ENCODE results near the gene CFP. TPM values are rescaled to one million over a fixed set of nuclear protein-coding genes. Genes with fewer than 3 reads are reported as not detected.
A peak's percentile ranks its signal among the peaks of the same experiment; 100 is the strongest.

The CFP gene
- total RNA-seq, 1 experiment from 2014 or later, result 2.0 TPM

- no peak for TF ChIP-seq IRF1 (CRISPR knock-in tag; IDR thresholded peaks at IDR 0.05)
- no peak for TF ChIP-seq USF1 (CRISPR knock-in tag; IDR thresholded peaks at IDR 0.05)
These were observed 43.5 kb downstream of the CFP start (continued) for GRCh38 chrX:47586043-47586787.

GRCh38 chrX:47585273-47585672 is 44.5 kb downstream of the CFP start:
- POLR2A ChIA-PET, result no interaction called here
- peak; percentile 45 for ATAC-seq
- H3K9me3 Mint-ChIP-seq, result no peaks in the 10 kb centered on the region
- H3K36me3 Mint-ChIP-seq, result no peaks in the 10 kb centered on the region
- DNase-seq (ENCODE audit: low spot score), result peak; percentile 44
- H3K4me1 Mint-ChIP-seq, result peaks cover 26% of the 10 kb centered on the region
- CTCF ChIA-PET, result interaction anchor here (0.8 to 1.5 kb wide), 5 partner anchors 11 to 62 kb away, joined by 3 to 4 read pairs (median 3); no protein-coding TSS in a partner anchor
- H3K4me3 Mint-ChIP-seq, result no peak overlapping the region
- no peaks in the 10 kb centered on the region; the same call in 1 of the 2 replicates for H3K27me3 Mint-ChIP-seq (ENCODE audit: low read depth)
- TF ChIP-seq ERG (CRISPR knock-in tag; IDR thresholded peaks at IDR 0.05), result no peak
- no peak for TF ChIP-seq CREB1 (CRISPR knock-in tag; IDR thresholded peaks at IDR 0.05)
- TF ChIP-seq ARID4B (CRISPR knock-in tag; IDR thresholded peaks at IDR 0.05; ENCODE audit: borderline replicate concordance), result no peak
- no peak for TF ChIP-seq EMX1 (CRISPR knock-in tag; IDR thresholded peaks at IDR 0.05)
- no peak for TF ChIP-seq TEAD4 (CRISPR knock-in tag; IDR thresholded peaks at IDR 0.05)
- no peak for TF ChIP-seq E2F1 (CRISPR knock-in tag; IDR thresholded peaks at IDR 0.05)
- no peak for TF ChIP-seq ELF4 (CRISPR knock-in tag; IDR thresholded peaks at IDR 0.05; ENCODE audit: low read depth)
- TF ChIP-seq PRRX2 (CRISPR knock-in tag; IDR thresholded peaks at IDR 0.05), result no peak
- no peak for TF ChIP-seq NFATC4 (CRISPR knock-in tag; IDR thresholded peaks at IDR 0.05)
- TF ChIP-seq CBFB (CRISPR knock-in tag; IDR thresholded peaks at IDR 0.05; ENCODE audit: low read depth), result no peak
- TF ChIP-seq NR1H2 (CRISPR knock-in tag; IDR thresholded peaks at IDR 0.05), result no peak
- no peak for TF ChIP-seq MYBL2 (CRISPR knock-in tag; IDR thresholded peaks at IDR 0.05)
- TF ChIP-seq SMAD3 (CRISPR knock-in tag; IDR thresholded peaks at IDR 0.05; ENCODE audit: borderline replicate concordance), result no peak
- no peak for TF ChIP-seq IRF1 (CRISPR knock-in tag; IDR thresholded peaks at IDR 0.05)
- TF ChIP-seq E2F5 (CRISPR knock-in tag; IDR thresholded peaks at IDR 0.05), result no peak
- TF ChIP-seq ATF1 (CRISPR knock-in tag; IDR thresholded peaks at IDR 0.05), result no peak
- no peak for TF ChIP-seq CTCF (IDR thresholded peaks at IDR 0.05)
- TF ChIP-seq FOXP1 (CRISPR knock-in tag; IDR thresholded peaks at IDR 0.05; ENCODE audit: borderline replicate concordance), result no peak
- no peak for TF ChIP-seq ZNF416 (CRISPR knock-in tag; IDR thresholded peaks at IDR 0.05)
- TF ChIP-seq KAT7 (CRISPR knock-in tag; IDR thresholded peaks at IDR 0.05; ENCODE audit: borderline replicate concordance), result no peak
- H3K27ac Mint-ChIP-seq, result no peak overlapping the region

Data from WTC11 (cell line).